Colonic mucosa (tissue), 4 donors: ENCODE results near the gene MGMT. TPM values are rescaled to one million over a fixed set of nuclear protein-coding genes. Genes with fewer than 3 reads are reported as not detected.

ENCODE experiments used
- DNase-seq: peaks from one replicate; pipeline ENCODE4 v3.0.0-alpha.2; 2020
- H3K27ac ChIP-seq: fragments of 200-600 bp; one replicate; pipeline ENCODE4 v1.8.0; 2021
- H3K27me3 ChIP-seq: fragments of 200-600 bp; one replicate; pipeline ENCODE4 v1.8.0; 2021
- H3K36me3 ChIP-seq: fragments of 200-600 bp; one replicate; pipeline ENCODE4 v1.8.0; 2021
- H3K4me1 ChIP-seq: fragments of 200-600 bp; one replicate; pipeline ENCODE4 v1.8.0; 2021; ENCODE audit warnings: mild to moderate bottlenecking
- H3K4me3 ChIP-seq: fragments of 200-600 bp; one replicate; pipeline ENCODE4 v1.8.0; 2021
- H3K9ac ChIP-seq, 2 donors: one replicate each; pipeline ENCODE4 v1.7.0; 2013; ENCODE audit warnings: control low read depth in 2 of 2, low read depth in 2 of 2, low read length in 2 of 2
- H3K9me3 ChIP-seq: fragments of 200-600 bp; one replicate; pipeline ENCODE4 v1.8.0; 2021
- intact Hi-C: fragments of 100-400 bp; cut with DNase I; formaldehyde crosslinking; loops from one replicate; pipeline ENCODE4 v1.14.1; 2022
- total RNA-seq, 2 donors: library from RNA; stranded (reverse); fragmentation: NEBNext Ultra II Directional in 1 of 2; extraction: Animal tissue kit (Norgen Biotek cat#: 25700) in 1 of 2; gene quantifications; one replicate each; pipeline ENCODE4 v1.2.1, GENCODE V29; 2021
- TF ChIP-seq, protein P1 (sequence below): fragments of 200-600 bp; IDR thresholded peaks from one replicate; pipeline ENCODE4 v1.8.0; 2022; ENCODE audit warnings: antibody characterized with exemption, mild to moderate bottlenecking
- donor health status: healthy.
- donor health status: DM: no; HTN: no; CAD: no.
- donor health status: DM: no; HTN: no; CAD: no.

Gene MGMT
- total RNA-seq, 2 donors from 2014 or later: 17.5 to 18.2 TPM

DNA sequence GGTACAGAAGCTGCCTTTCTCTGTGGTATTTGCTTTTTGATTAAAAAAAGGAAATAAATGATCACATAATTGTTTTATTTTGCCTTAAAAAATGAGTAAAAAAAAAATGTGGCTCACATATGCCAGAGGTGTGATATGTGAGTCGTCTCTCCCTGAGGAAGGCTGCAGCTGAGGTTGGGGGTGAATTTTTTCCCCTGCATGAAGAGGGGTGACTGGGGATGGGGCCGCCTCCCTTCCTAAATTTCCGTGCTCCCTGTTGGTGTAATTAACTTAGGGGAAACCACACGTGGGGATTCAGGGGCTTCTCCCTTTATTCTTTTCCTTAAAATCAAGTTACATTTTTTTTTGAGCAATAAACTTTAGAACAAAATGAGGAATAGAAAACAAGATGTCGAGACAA, 35.4 kb downstream of the MGMT start:
- Histone ChIP-seq H3K27ac (no peak overlapping the region), H3K4me1 (no peaks in the 10 kb centered on the region), H3K9me3 (no peaks in the 10 kb centered on the region), H3K4me3 (no peak overlapping the region), H3K27me3 (no peaks in the 10 kb centered on the region), H3K9ac (no peak overlapping the region), H3K36me3 (no peaks in the 10 kb centered on the region)
- TF ChIP-seq, protein P1, sequence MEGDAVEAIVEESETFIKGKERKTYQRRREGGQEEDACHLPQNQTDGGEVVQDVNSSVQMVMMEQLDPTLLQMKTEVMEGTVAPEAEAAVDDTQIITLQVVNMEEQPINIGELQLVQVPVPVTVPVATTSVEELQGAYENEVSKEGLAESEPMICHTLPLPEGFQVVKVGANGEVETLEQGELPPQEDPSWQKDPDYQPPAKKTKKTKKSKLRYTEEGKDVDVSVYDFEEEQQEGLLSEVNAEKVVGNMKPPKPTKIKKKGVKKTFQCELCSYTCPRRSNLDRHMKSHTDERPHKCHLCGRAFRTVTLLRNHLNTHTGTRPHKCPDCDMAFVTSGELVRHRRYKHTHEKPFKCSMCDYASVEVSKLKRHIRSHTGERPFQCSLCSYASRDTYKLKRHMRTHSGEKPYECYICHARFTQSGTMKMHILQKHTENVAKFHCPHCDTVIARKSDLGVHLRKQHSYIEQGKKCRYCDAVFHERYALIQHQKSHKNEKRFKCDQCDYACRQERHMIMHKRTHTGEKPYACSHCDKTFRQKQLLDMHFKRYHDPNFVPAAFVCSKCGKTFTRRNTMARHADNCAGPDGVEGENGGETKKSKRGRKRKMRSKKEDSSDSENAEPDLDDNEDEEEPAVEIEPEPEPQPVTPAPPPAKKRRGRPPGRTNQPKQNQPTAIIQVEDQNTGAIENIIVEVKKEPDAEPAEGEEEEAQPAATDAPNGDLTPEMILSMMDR: no peak
- no peak for DNase-seq
- intact Hi-C loops: no loop called here

DNA sequence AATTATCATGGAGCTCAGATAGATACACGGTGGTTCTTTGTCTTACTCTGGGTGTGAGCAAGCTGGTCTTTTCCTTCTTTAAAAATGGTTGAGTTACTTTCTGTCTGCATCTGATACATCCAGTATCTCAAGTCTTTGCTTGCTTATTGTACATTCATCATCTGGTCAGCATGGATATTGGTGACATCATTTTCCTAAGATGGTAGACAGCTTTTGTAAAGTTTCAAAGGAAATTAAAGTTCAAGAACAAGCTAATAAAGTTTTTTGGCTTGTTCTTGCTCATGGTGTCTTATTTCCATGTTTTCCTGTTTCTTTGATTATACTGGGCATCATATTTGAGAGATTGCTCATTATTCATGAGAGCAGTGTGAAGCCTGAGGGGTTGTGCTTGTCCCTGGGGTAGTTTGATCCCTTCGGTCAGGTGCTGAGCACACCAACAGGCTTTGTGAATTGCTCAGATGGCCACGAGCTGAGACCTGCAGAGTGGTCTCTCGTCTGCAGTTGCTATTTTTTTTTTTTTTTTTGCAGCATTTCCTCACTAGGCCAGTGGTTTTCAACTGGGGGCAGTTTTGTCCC, 38.5 kb downstream of the MGMT start:
- Histone ChIP-seq H3K9me3 (no peaks in the 10 kb centered on the region), H3K4me1 (no peaks in the 10 kb centered on the region), H3K36me3 (no peaks in the 10 kb centered on the region), H3K9ac (no peak overlapping the region), H3K27me3 (no peaks in the 10 kb centered on the region), H3K4me3 (no peak overlapping the region), H3K27ac (no peak overlapping the region)
- TF ChIP-seq, protein P1: no peak
- intact Hi-C loops: no loop called here
- DNase-seq: no peak

- no peaks in the 10 kb centered on the region for H3K4me1 ChIP-seq
- intact Hi-C loops: no loop called here
- H3K36me3 ChIP-seq: no peaks in the 10 kb centered on the region
- no peak for DNase-seq
- H3K27ac ChIP-seq: no peak overlapping the region
- TF ChIP-seq, protein P1: no peak
- no peaks in the 10 kb centered on the region for H3K27me3 ChIP-seq
- H3K9ac ChIP-seq: no peak overlapping the region
- H3K9me3 ChIP-seq: no peaks in the 10 kb centered on the region
- H3K4me3 ChIP-seq: no peak overlapping the region
Observed at GRCh38 chr10:129506101-129506797, 39.2 kb downstream of the MGMT start.

- H3K9ac ChIP-seq: no peak overlapping the region
- H3K27me3 ChIP-seq: no peaks in the 10 kb centered on the region
- H3K4me1 ChIP-seq: no peaks in the 10 kb centered on the region
- TF ChIP-seq, protein P1: no peak
- no peak overlapping the region for H3K4me3 ChIP-seq
- DNase-seq: no peak
- intact Hi-C loops: no loop called here
- no peaks in the 10 kb centered on the region for H3K9me3 ChIP-seq
- H3K36me3 ChIP-seq: no peaks in the 10 kb centered on the region
- H3K27ac ChIP-seq: no peak overlapping the region
Observed at GRCh38 chr10:129507216-129507889, 40.3 kb downstream of the MGMT start.

DNA sequence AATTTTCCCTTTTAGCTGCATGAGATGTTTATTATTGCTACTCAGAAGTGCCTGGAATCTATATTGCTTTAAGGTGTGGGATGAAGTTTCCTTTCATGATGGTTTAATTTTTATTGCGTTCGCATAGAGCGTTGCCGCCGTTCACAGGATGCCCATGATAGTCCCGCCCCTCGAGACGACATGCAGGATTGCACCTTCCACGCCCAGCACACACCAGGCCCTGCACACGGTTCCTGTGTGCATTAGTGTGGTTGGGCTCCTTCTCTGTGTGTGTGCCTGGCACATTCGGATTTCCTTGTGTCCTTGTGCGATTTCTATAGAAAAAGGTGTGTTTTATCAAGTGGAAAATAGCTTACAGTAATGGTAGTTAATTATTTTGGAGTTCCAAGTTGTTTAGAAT, 42.1 kb downstream of the MGMT start:
- no peaks in the 10 kb centered on the region for H3K27me3 ChIP-seq
- TF ChIP-seq, protein P1: no peak
- H3K9me3 ChIP-seq: no peaks in the 10 kb centered on the region
- H3K36me3 ChIP-seq: no peaks in the 10 kb centered on the region
- intact Hi-C loops: no loop called here
- no peak overlapping the region for H3K27ac ChIP-seq
- H3K9ac ChIP-seq: no peak overlapping the region
- H3K4me1 ChIP-seq: no peaks in the 10 kb centered on the region
- no peak overlapping the region for H3K4me3 ChIP-seq
- no peak for DNase-seq
